ENCODE results near the gene FOXC1.

FOXC1 gene

DNA sequence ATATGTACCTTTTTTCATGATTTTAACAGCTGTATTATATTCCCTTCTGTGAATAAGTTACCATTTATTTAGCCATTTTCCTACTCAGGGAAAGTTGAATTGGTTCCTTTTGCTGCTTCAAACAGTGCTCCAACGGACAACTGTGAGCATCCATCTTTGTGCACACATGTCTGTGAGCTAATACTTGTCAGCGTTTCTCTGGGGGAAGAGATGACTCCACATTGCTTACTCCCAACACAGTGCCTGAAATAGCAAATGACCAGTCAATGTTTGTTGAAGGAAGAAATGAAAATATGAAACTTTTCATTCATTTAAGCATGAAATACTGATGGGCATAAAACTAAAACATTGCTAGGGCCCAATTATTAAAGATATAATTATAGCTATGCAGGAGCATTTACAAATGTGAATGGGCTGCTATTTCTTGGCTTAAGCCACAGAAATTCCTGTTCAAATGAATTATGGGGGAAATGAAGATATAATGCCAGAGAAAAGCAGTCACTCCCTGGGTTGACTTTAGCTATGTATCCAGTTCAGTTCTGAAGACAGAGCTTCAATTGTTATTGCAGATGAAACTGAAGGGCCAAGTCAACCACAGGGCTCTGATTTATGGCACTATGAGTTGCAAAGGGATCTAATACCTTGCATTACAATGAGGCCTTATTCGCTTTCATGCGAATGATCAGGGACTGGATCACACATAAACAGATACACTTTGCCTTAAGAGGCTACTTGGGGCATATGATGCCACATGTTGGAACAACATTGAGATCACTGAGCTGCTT, 47.4 kb upstream of the FOXC1 start:
- no peak overlapping the region for H3K4me3 ChIP-seq (replicated peaks; ENCODE audit: insufficient read depth, low read length)
- DNase-seq (ENCODE audit: low read depth in 1 of 2, low spot score in 1 of 2): no peak
- TF ChIP-seq SPI1 (IDR thresholded peaks at IDR 0.05; ENCODE audit: borderline replicate concordance, low read depth) (no peak), GABPA (IDR thresholded peaks at IDR 0.05; ENCODE audit: low read depth) (no peak), POLR2AphosphoS5 (IDR thresholded peaks at IDR 0.05; ENCODE audit: low read depth) (no peak)
- TF ChIP-seq, protein P1, sequence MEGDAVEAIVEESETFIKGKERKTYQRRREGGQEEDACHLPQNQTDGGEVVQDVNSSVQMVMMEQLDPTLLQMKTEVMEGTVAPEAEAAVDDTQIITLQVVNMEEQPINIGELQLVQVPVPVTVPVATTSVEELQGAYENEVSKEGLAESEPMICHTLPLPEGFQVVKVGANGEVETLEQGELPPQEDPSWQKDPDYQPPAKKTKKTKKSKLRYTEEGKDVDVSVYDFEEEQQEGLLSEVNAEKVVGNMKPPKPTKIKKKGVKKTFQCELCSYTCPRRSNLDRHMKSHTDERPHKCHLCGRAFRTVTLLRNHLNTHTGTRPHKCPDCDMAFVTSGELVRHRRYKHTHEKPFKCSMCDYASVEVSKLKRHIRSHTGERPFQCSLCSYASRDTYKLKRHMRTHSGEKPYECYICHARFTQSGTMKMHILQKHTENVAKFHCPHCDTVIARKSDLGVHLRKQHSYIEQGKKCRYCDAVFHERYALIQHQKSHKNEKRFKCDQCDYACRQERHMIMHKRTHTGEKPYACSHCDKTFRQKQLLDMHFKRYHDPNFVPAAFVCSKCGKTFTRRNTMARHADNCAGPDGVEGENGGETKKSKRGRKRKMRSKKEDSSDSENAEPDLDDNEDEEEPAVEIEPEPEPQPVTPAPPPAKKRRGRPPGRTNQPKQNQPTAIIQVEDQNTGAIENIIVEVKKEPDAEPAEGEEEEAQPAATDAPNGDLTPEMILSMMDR (IDR thresholded peaks at IDR 0.05; ENCODE audit: insufficient read depth, low read length): no peak
- TF ChIP-seq, protein P2, sequence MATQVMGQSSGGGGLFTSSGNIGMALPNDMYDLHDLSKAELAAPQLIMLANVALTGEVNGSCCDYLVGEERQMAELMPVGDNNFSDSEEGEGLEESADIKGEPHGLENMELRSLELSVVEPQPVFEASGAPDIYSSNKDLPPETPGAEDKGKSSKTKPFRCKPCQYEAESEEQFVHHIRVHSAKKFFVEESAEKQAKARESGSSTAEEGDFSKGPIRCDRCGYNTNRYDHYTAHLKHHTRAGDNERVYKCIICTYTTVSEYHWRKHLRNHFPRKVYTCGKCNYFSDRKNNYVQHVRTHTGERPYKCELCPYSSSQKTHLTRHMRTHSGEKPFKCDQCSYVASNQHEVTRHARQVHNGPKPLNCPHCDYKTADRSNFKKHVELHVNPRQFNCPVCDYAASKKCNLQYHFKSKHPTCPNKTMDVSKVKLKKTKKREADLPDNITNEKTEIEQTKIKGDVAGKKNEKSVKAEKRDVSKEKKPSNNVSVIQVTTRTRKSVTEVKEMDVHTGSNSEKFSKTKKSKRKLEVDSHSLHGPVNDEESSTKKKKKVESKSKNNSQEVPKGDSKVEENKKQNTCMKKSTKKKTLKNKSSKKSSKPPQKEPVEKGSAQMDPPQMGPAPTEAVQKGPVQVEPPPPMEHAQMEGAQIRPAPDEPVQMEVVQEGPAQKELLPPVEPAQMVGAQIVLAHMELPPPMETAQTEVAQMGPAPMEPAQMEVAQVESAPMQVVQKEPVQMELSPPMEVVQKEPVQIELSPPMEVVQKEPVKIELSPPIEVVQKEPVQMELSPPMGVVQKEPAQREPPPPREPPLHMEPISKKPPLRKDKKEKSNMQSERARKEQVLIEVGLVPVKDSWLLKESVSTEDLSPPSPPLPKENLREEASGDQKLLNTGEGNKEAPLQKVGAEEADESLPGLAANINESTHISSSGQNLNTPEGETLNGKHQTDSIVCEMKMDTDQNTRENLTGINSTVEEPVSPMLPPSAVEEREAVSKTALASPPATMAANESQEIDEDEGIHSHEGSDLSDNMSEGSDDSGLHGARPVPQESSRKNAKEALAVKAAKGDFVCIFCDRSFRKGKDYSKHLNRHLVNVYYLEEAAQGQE (IDR thresholded peaks at IDR 0.05; ENCODE audit: insufficient replicate concordance, low read depth): no peak
- H3K27me3 ChIP-seq (ENCODE audit: insufficient read depth, poor library complexity, severe bottlenecking): no peaks in the 10 kb centered on the region
- H3K27ac ChIP-seq (replicated peaks): no peak overlapping the region

DNA sequence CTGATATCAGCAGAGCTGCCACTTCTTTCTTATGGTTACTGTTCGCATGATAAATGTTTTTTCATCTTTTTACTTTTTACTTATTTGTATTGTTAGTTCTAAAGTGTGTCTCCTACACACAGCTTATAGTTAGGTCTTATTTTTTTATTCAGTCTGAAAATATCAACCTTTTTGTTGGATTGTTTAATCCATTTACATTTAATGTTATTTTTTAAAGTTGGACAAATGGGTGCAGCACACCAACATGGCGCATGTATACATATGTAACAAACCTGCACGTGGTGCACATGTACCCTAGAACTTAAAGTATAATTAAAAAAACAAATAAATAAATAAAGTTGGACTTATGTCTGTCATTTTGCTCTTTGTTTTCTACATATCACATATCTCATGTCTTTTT, 40.3 kb upstream of the FOXC1 start:
- H3K27ac ChIP-seq (replicated peaks): no peak overlapping the region
- H3K4me3 ChIP-seq (replicated peaks; ENCODE audit: insufficient read depth, low read length): no peak overlapping the region
- no peak for DNase-seq (ENCODE audit: low read depth in 1 of 2, low spot score in 1 of 2)
- TF ChIP-seq GABPA (IDR thresholded peaks at IDR 0.05; ENCODE audit: low read depth): no peak
- no peak for TF ChIP-seq SPI1 (IDR thresholded peaks at IDR 0.05; ENCODE audit: borderline replicate concordance, low read depth)
- TF ChIP-seq, protein P2 (IDR thresholded peaks at IDR 0.05; ENCODE audit: insufficient replicate concordance, low read depth): no peak
- no peak for TF ChIP-seq POLR2AphosphoS5 (IDR thresholded peaks at IDR 0.05; ENCODE audit: low read depth)
- TF ChIP-seq, protein P1 (IDR thresholded peaks at IDR 0.05; ENCODE audit: insufficient read depth, low read length): no peak
- H3K27me3 ChIP-seq (ENCODE audit: insufficient read depth, poor library complexity, severe bottlenecking): no peaks in the 10 kb centered on the region

DNA sequence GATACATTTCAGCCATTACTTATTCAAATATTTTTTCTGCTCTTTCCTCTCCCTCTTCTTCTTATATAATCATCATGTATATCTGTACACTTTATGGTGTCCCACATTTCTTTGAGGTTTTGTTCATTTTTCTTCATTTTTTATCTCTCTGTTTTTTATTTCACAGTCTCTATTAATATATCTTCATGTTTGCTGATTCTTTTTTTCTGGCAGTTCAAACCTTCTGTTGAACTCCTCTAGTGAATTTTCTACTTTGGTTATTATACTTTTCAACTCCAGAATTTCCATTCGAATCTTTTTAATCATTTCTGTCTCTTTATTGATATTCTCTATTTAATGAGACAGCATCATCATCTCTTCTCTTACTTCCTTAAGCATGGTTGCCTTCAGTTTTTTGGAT, 38.9 kb upstream of the FOXC1 start:
- H3K4me3 ChIP-seq (replicated peaks; ENCODE audit: insufficient read depth, low read length): no peak overlapping the region
- no peak overlapping the region for H3K27ac ChIP-seq (replicated peaks)
- no peak for DNase-seq (ENCODE audit: low read depth in 1 of 2, low spot score in 1 of 2)
- H3K27me3 ChIP-seq (ENCODE audit: insufficient read depth, poor library complexity, severe bottlenecking): no peaks in the 10 kb centered on the region
- TF ChIP-seq, protein P1 (IDR thresholded peaks at IDR 0.05; ENCODE audit: insufficient read depth, low read length): no peak
- TF ChIP-seq GABPA (IDR thresholded peaks at IDR 0.05; ENCODE audit: low read depth): no peak
- no peak for TF ChIP-seq SPI1 (IDR thresholded peaks at IDR 0.05; ENCODE audit: borderline replicate concordance, low read depth)
- TF ChIP-seq POLR2AphosphoS5 (IDR thresholded peaks at IDR 0.05; ENCODE audit: low read depth): no peak
- TF ChIP-seq, protein P2 (IDR thresholded peaks at IDR 0.05; ENCODE audit: insufficient replicate concordance, low read depth): no peak
